GM12892 (cell line): ENCODE data around the gene EDDM3A.
"Not testable (repeated sequence)": the region's sequence is repeated elsewhere in the genome, so short reads cannot be mapped to it uniquely, and the experiment has no call there.

Source experiments
- DNase-seq: peaks from one replicate; pipeline ENCODE4 v3.0.0; 2011; ENCODE audit not compliant: insufficient read length
- FAIRE-seq: peaks from 2 replicates; lab custom pipeline; 2011; peaks lifted over from hg19 to GRCh38; lab: Jason Lieb, UNC
- POLR2A ChIP-seq: IDR thresholded peaks from 2 replicates; pipeline ENCODE4 v1.6.1; 2011; ENCODE audit warnings: low read depth, low read length, control low read depth
- POLR2AphosphoS5 ChIP-seq: IDR thresholded peaks from 2 replicates; pipeline ENCODE4 v1.6.1; 2011; ENCODE audit warnings: low read depth, low read length, control low read depth
- TAF1 ChIP-seq: IDR thresholded peaks from 2 replicates; pipeline ENCODE4 v1.6.1; 2011; ENCODE audit warnings: low read depth, mild to moderate bottlenecking, control low read depth, low read length, borderline replicate concordance

The EDDM3A gene

GRCh38 chr14:20742132-20742531, 3.6 kb upstream of the EDDM3A start:
- no peak for FAIRE-seq
- no peak for DNase-seq
- TF ChIP-seq POLR2A (no peak), POLR2AphosphoS5 (no peak), TAF1 (no peak)

- FAIRE-seq, result no peak
- no peak for DNase-seq
- no peak for TF ChIP-seq TAF1
- TF ChIP-seq POLR2A, result no peak
- no peak for TF ChIP-seq POLR2AphosphoS5
These were observed 2.1 kb upstream of the EDDM3A start for GRCh38 chr14:20743556-20743955.

GRCh38 chr14:20746566-20746965, 879 bp downstream of the EDDM3A start:
- TF ChIP-seq POLR2A (no peak), TAF1 (no peak), POLR2AphosphoS5 (no peak)
- no peak for DNase-seq
- FAIRE-seq, result no peak

GRCh38 chr14:20748439-20748838, 2.8 kb downstream of the EDDM3A start:
- DNase-seq (no peak), FAIRE-seq (no peak)

GRCh38 chr14:20750194-20750593, 4.5 kb downstream of the EDDM3A start:
- DNase-seq, result no peak
- FAIRE-seq, result no peak
- TF ChIP-seq TAF1, result no peak
- no peak for TF ChIP-seq POLR2AphosphoS5
- TF ChIP-seq POLR2A, result no peak

More at GRCh38 chr14:20748439-20748838, 2.8 kb downstream of the EDDM3A start:
- no peak for TF ChIP-seq POLR2AphosphoS5
- no peak for TF ChIP-seq TAF1

- FAIRE-seq, result no peak
- DNase-seq, result no peak
- TF ChIP-seq POLR2A (no peak), POLR2AphosphoS5 (no peak), TAF1 (no peak)
These were observed 6.4 kb downstream of the EDDM3A start for GRCh38 chr14:20751963-20752562.

GRCh38 chr14:20754308-20754707, 8.6 kb downstream of the EDDM3A start:
- FAIRE-seq (no peak), DNase-seq (no peak)

GRCh38 chr14:20755037-20755436, 9.3 kb downstream of the EDDM3A start:
- TF ChIP-seq POLR2A, result no peak
- no peak for TF ChIP-seq POLR2AphosphoS5
- TF ChIP-seq TAF1, result no peak
- DNase-seq (no peak), FAIRE-seq (no peak)

More at GRCh38 chr14:20754308-20754707, 8.6 kb downstream of the EDDM3A start:
- TF ChIP-seq POLR2A (no peak), TAF1 (no peak), POLR2AphosphoS5 (no peak)

GRCh38 chr14:20757965-20758364, 12.3 kb downstream of the EDDM3A start:
- FAIRE-seq (no peak), DNase-seq (no peak)
- TF ChIP-seq POLR2A (no peak), POLR2AphosphoS5 (no peak), TAF1 (no peak)

GRCh38 chr14:20759465-20759864, 13.8 kb downstream of the EDDM3A start:
- not testable (repeated sequence) for DNase-seq, FAIRE-seq

GRCh38 chr14:20760950-20761349, 15.3 kb downstream of the EDDM3A start:
- no peak for TF ChIP-seq POLR2AphosphoS5
- TF ChIP-seq POLR2A, result no peak
- no peak for TF ChIP-seq TAF1
- no peak for FAIRE-seq
- no peak for DNase-seq

- DNase-seq, result no peak
- TF ChIP-seq POLR2AphosphoS5, result no peak
- TF ChIP-seq POLR2A, result no peak
- no peak for TF ChIP-seq TAF1
- FAIRE-seq, result peak; percentile 27
These were observed 22.9 kb downstream of the EDDM3A start for GRCh38 chr14:20768593-20768892.

- DNase-seq, result no peak
- TF ChIP-seq TAF1 (no peak), POLR2A (no peak), POLR2AphosphoS5 (no peak)
- no peak for FAIRE-seq
These were observed 23.7 kb downstream of the EDDM3A start for GRCh38 chr14:20769421-20769820.
